HG03520 (cell line): ENCODE data around the gene ZNF563.
A peak's percentile ranks its signal among the peaks of the same experiment; 100 is the strongest.
"Not testable (repeated sequence)": the region's sequence is repeated elsewhere in the genome, so short reads cannot be mapped to it uniquely, and the experiment has no call there.

ENCODE experiments used
- ATAC-seq: cut with Tn5 transposase; IDR thresholded peaks from one replicate; pipeline ENCODE4 v1.9.1; 2021; ENCODE audit warnings: mild to moderate bottlenecking, moderate library complexity; ENCODE audit not compliant: unreplicated experiment

Gene ZNF563

DNA sequence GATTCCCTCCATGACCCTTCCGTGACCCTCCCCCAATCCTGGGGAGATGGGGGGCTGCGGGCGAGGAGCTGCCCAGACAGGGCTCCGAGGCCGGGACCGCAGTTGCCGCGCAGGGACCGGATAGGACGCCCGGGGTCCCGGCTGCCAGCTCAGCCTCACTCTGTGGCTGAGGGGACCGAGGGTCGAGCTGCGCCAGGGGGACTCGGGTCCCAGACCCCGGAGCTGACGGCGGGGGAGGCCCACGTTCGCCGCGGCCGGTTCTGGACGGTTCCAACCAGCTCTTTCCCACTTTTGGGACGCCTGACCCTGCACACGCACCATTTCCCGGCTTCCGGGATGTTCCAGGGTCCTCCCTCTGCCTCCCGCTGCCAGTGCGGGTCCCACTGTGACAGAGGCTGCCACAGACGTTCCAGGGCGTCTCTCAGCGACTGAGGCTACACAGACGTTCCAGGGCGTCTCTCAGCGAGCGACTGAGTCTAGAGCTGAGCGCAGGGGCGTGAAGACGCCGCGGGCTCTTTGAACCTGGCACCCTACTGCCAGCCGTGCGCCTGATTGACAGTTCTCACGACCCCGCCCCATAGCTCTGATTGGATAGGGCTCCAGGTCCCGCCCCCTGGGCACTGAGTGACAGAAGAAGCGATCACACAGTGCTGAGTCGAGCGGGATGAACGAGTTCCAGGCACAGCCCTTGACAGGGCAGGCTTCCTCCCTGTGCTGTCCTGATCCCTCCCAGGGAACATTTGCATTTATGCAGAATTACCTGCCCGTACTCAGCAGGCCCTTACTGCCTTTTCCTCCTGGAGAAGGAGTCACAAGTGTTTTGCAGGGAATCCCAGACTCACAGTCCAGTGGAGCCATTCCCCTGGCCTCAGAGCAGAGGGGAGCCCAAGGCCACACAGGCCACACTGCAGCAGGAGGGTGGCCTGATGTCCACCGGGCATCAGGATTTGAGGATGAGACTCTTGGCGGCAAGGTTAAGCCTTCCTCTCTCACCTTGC is at the start of gene ZNF563:
Gene ZNF563, minus strand, starts transcription at position 472 of the 998 bp plus-strand sequence. Its CDS starts 151 bp downstream, at position 321.
- peak; percentile 88 for ATAC-seq

- ATAC-seq = no peak
These were observed 47.0 kb upstream of the ZNF563 start for GRCh38 chr19:12380444-12380737.

DNA sequence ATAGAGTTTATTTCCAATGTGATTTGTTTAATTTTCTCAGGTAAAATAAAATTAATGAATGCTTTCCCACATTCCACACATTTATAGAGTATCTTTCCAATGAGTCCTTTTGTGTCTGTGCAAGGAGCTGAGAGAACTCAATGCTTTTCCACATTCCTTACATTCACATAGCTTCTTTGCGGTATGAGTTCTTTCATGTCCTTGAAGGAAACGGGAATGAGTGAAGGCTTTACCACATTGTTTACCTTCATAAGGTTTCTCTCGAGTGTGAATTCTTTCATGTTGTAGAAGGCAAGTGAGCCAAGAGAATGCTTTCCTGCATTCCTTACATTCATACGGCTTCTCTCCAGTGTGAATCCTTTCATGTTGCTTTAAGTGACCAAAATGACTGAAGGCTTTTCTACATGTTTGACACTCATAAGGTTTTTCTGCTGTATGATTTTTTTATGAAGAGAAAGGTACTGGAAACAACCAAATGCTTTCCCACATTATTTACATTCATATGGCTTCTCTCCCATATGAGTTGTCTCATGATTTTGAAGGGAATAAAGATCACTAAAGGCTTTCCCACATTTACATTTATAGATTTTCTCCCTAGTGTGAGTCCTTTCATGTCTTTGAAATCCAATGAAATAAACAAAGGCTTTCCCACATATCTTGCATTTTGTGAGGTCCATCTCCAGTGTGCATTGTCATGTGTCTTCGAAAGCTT is 46.5 kb upstream of the ZNF563 start:
- ATAC-seq = no peak

DNA sequence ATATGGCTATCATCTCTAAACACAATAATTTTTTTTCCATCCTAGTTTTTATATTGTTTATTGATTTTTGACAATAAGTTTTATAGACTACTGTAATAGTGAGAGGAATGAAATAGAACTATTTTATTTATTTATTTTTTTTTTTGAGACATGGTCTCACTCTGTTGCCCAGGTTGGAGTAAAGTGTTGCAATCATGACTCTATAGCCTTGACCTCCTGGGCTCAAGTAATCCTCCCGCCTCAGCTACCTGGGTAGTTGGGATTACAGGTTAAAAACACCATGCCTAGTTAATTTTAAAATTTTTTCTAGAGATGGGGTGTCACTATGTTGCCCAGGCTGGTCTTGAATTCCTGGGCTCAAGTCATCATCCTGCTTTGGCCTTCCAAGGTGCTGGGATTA is 40.6 kb upstream of the ZNF563 start:
- ATAC-seq = no peak

DNA sequence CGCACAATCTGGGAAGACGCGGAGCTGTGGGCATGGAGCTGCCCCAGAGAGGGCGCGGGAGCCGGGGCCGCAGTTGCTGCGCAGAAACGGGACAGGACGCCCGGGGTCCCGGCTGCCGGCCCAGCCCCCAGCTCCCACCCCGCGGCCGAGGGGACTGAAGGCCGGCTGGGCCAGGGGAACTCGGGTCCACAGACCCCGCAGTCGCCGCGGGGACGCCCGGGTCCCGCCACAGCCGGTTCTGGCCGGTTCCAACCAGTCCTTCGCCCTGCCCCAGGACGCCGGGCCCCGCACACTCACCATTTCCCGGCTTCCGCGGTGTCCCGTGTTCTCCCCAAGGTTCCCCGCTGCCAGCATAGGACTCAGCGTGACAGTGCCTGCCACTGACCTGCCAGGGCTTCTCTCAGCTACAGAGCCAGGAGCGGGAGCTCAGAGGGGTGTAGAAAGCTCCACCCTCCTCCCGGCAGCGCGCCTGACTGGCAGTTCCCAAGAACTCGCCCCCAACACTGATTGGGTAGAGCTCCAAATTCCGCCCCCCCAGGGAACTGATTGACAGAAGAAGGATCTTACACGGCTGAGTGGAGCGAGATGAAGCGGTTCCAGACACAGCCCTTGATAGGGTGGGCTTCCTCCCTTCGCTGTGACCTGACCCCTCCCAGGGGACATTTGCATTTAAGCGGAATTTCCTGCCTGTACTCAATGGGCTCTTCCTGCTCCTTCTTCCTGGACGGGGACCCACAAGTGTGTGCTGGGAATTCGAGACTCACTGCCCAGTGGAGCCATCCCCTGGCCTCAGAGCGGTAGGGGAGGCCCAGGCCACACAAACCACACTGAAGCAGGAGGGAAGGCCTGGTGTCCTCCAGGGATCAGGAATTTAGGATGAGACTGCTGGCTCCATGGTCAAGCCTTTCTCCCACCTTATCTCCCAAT is 32.1 kb upstream of the ZNF563 start, which contains the start of gene ZNF442:
Gene ZNF442, minus strand, starts transcription at position 448 of the 927 bp plus-strand sequence. CDS start 2,052 bp downstream, outside the sequence.
- peak; percentile 84 for ATAC-seq

DNA sequence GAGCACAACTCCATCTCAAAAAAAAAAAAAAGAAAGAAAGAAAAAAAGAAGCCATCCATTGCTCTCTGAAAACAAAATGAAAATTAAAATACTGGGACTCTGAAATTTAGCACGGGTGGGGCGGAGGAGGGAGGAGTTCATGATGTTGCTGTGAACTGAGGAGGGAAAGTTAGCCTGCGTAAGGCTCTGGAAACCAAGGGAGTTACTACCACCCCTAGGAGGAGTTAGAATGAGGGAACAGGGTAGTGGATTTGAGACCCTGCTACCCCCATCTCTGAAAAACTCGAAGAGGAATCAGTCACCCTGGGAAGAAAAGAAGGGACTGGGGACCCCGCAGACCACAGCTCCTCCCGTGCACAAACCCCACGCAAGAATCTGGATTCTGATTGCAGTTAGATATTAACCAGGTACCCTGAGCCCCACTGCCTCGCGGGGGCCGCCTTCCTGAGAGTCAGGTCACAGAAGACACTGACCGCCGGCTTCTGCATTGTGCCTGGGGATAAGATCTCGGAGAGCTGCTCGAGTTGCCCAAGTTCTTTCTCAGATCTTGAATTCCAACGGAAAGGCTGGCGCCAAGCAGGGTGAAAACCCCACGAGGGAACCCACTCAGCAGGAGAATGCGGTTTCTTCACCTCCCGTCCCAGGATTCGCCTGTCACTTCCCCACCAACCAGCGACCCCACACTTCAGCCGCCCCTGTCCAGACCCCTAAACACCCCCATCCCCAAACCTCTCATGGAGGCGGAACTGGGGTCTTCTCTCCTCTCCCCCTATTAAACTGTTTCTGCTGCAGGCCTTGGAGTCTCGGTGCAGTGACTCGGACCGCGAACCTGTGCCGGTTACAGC is 31.2 kb upstream of the ZNF563 start:
- ATAC-seq = no peak

DNA sequence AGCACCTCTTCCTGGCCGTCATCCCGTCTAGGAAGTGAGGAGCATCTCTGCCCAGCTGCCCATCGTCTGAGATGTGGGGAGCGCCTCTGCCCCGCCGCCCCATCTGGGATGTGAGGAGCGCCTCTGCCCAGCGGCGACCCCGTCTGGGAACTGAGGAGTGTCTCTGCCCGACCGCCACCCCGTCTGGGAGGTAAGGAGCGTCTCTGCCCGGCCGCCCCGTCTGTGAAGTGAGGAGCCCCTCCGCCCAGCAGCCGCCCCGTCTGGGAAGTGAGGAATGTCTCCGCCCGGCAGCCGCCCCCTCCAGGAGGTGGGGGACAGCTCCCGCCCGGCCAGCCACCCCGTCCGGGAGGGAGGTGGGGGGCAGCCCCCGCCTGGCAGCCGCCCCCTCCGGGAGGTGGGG is 28.8 kb upstream of the ZNF563 start:
- not testable (repeated sequence) for ATAC-seq

DNA sequence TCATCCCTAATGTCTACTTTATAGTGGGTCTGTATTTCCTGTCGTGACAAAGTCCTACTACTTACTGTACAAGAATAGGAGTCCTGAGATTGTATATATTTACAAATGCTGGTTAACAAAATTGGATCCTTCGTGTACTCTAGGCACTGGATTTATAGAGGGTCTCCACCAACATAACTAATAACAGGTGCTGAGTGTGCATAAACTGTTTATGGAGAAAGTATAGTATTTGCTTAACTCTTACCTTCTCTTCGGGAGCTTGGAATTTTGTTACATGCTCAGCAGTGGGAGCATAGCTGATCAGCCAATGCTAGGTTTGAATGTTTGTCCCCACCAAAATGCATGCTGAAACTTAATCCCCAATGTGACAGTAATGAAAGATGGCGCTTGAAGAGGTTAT is 19.9 kb upstream of the ZNF563 start:
- ATAC-seq = no peak

DNA sequence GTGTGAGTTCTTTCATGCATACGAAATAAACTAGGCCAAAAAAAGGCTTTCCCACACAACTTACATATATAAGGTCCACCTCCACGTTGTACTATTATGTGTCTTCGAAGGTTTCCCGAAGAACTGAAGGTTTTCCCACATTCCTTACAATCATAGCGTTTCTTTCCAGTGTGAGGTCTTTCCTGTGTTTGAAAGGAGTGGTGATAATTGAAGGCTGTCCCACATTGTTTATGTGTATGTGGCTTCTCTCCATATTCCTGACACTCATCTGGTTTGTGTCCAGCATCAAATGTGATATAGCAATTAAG is 17.4 kb upstream of the ZNF563 start:
- no peak for ATAC-seq

- ATAC-seq = no peak
These were observed 16.9 kb upstream of the ZNF563 start for GRCh38 chr19:12350185-12350889.

DNA sequence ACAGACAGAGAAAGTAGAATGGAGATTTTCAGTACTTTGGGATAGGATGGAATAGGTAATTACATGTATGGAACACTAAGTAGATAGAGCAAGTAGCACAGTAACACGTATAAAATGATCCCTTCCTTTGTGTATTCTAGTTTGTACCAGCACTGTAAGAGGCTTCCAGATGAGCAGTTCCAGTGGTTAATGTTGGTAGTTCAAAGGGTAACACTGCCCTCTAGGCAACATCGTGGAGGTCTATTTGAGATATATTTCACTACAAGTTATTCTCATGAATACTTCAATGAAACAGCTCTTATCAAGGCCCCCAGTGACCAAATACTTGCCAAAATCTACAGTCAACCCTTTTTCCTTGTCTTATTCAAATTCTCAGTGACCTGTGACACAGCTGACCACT is 13.5 kb upstream of the ZNF563 start:
- no peak for ATAC-seq

GRCh38 chr19:12345197-12345596 is 11.8 kb upstream of the ZNF563 start:
- ATAC-seq = no peak

- no peak for ATAC-seq
These were observed 2.1 kb downstream of the ZNF563 start for GRCh38 chr19:12331211-12331941.

DNA sequence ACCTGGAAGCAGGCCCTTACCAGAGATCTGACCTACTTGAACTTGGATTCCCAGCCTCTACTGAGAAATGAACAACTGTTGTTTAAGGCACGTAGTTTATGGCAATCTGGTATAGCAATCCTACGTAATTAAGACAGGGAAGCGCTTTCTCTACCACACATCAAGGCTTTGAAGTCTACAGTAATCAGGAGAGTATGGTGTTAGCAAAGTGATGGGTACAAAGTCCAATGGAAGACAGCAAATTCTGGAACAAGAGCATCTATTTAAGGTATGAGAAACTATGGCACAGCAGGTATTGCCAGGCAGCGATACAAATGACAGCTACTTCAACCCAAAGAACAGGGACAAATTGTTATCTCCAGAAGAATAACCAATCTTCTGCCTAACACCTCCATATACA is 3.1 kb downstream of the ZNF563 start:
- ATAC-seq = no peak

DNA sequence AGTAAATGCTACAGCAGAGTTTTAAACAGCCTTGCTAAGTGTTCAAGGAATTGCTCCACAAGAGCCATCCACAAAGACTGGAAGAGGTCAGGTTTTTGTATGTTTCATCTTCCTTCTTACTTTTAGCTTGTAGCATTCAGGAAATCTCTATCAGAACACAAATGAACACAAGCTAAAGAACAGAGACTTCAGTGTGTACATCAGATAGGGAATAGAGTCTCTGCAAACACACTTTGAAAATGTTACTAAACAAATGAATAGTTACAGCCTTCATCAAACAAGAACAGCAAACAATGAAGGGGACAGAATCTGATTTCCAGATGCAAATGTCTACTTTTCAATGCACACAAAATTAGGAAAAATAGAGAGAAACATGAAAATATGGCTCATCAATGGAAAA is 7.7 kb downstream of the ZNF563 start:
- no peak for ATAC-seq

GRCh38 chr19:12318782-12319413 is 14.5 kb downstream of the ZNF563 start:
- no peak for ATAC-seq

DNA sequence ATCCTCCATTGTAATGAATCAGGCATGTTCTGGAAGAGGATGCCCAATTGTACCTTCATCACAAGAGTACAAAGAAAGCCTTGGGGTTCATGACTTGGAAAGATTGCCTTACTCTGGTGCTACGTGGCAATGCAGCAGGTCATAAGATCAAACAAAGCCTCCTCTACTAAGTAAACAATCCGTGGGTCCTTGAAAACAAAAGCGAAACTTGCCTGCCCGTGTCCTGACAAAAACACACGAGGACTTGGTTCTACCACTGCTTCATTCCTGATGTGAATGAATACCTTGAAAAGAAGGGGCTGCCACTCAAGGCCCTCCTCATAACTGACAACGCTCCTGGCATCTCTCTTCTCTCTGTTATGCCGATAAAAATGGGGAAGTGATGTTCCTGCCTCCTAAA is 18.9 kb downstream of the ZNF563 start:
- no peak for ATAC-seq

GRCh38 chr19:12308891-12309290 is 24.5 kb downstream of the ZNF563 start:
- ATAC-seq = not testable (repeated sequence)
